Ovary (tissue), 9 donors: Measurements from ENCODE around the gene RIPK1. TPM values are rescaled to one million over a fixed set of nuclear protein-coding genes. Genes with fewer than 3 reads are reported as not detected.
"Not testable (repeated sequence)": the region's sequence is repeated elsewhere in the genome, so short reads cannot be mapped to it uniquely, and the experiment has no call there.

Experiments used
- DNase-seq, 5 donors: peaks; one replicate each; pipeline ENCODE4 v3.0.0-alpha.2; 2019 to 2020
- H3K27ac ChIP-seq, 2 donors: fragments of 200-600 bp; one replicate each; pipeline versions ENCODE4 v1.5.1 to v1.8.0; 2019 to 2022
- H3K27me3 ChIP-seq: fragments of 200-600 bp; one replicate; pipeline ENCODE4 v1.8.0; 2022
- H3K36me3 ChIP-seq: fragments of 200-600 bp; sonication (generic); one replicate; pipeline ENCODE4 v1.5.1; 2019
- H3K4me1 ChIP-seq: one replicate; pipeline ENCODE4 v1.8.1; 2013; ENCODE audit warnings: mild to moderate bottlenecking, moderate library complexity; ENCODE audit not compliant: insufficient read depth
- H3K4me3 ChIP-seq: fragments of 200-600 bp; sonication (generic); one replicate; pipeline ENCODE4 v1.5.1; 2017
- H3K9me3 ChIP-seq, 2 donors: fragments of 200-600 bp in 1 of 2; sonication (generic) in 1 of 2; one replicate each; pipeline versions ENCODE4 v1.5.1 to v1.8.1; 2013 to 2019; ENCODE audit warnings: mild to moderate bottlenecking in 1 of 2, moderate library complexity in 1 of 2
- CTCF ChIP-seq, 3 donors: fragments of 450-650 bp in 2 of 3; fragments of 200-600 bp in 1 of 3; IDR thresholded peaks; one replicate each; pipeline versions ENCODE4 v1.5.1 to v1.8.0; 2016 to 2022; ENCODE audit warnings: antibody characterized with exemption in 3 of 3, mild to moderate bottlenecking in 1 of 3
- EP300 ChIP-seq: sonication (generic); formaldehyde crosslinking; IDR thresholded peaks from one replicate; pipeline ENCODE4 v1.6.1; 2017; ENCODE audit warnings: antibody characterized with exemption
- POLR2A ChIP-seq: fragments of 450-650 bp; IDR thresholded peaks from one replicate; pipeline ENCODE4 v1.6.1; 2017; ENCODE audit warnings: antibody characterized with exemption, mild to moderate bottlenecking, moderate library complexity
- WGBS, 3 donors: extraction: QIAGEN DNeasy Blood & Tissue Kit in 1 of 3; methylation state at CpG; one replicate each; pipeline versions ENCODE4 v1.1.5 to v1.1.7; 2013 to 2017; 5-methylcytosine and 5-hydroxymethylcytosine counted together
- intact Hi-C, 4 donors: fragments of 100-400 bp; cut with DNase I; formaldehyde crosslinking; loops; one replicate each; pipeline versions ENCODE4 v1.11.0 to v1.15.1; 2022 to 2023
- polyA plus RNA-seq, 2 donors: library from polyadenylated mRNA; stranded (reverse); fragments of 200-250 nt in 1 of 2; fragments of 350-450 nt in 1 of 2; fragmentation: Illumina TruSeq in 1 of 2; extraction: RNeasy Lipid Tissue Mini Kit (QIAGEN cat#74804) in 1 of 2; gene quantifications; one replicate each; pipeline ENCODE4 v1.2.3, GENCODE V29; 2013 to 2014
- total RNA-seq, 7 donors: library from RNA; depleted of rRNA in 2 of 7; stranded (reverse); fragments of >200 nt in 2 of 7; fragmentation: NEBNext Ultra II Directional in 3 of 7; extraction: Animal tissue kit (Norgen Biotek cat#: 25700) in 3 of 7; gene quantifications; one replicate each; pipeline versions ENCODE4 v1.1.0 to v1.2.4, GENCODE V29; 2016 to 2023
- donor health status: DM: no; HTN: no; CAD: no; lungs with moderate emphysema.
- donor health status: DM: no; HTN: no; CAD: no.
- donor health status: Bipolar disorder and iron deficiency.
- donor health status: DM: yes; HTN: yes; CAD: no.
- donor health status: DM: no; HTN: no; CAD: no.
- donor health status: DM: yes; HTN: yes; CAD: no.

Gene RIPK1
- total and polyA plus RNA-seq, 9 donors = 10.4 to 29.1 (median 15.1) TPM

- Histone ChIP-seq H3K4me1 (no peaks in the 10 kb centered on the region), H3K4me3 (peak overlapping the region; percentile 23), H3K27me3 (no peaks in the 10 kb centered on the region), H3K27ac (peak overlapping the region in 1 of 2 donors; percentile 85), H3K36me3 (no peaks in the 10 kb centered on the region), H3K9me3 (no peaks in the 10 kb centered on the region)
- no peak for DNase-seq
- 24 to 76% (median 45%) methylated on average over 26 of the region's 26 CpGs for WGBS, 3 donors
- intact Hi-C loops = no loop called here
- no peak for TF ChIP-seq CTCF (IDR thresholded peaks at IDR 0.05)
- TF ChIP-seq POLR2A = no peak
- no peak for TF ChIP-seq EP300
These were observed 45.3 kb upstream of the RIPK1 start for GRCh38 chr6:3022765-3023662.

GRCh38 chr6:3023663-3024483 lies 44.4 kb upstream of the RIPK1 start:
- Histone ChIP-seq H3K36me3 (no peaks in the 10 kb centered on the region), H3K27me3 (no peaks in the 10 kb centered on the region), H3K27ac (peak overlapping the region in 1 of 2 donors; percentile 85), H3K4me3 (peak overlapping the region; percentile 23), H3K4me1 (no peaks in the 10 kb centered on the region), H3K9me3 (no peaks in the 10 kb centered on the region)
- WGBS, 3 donors = 18 to 33% (median 25%) methylated on average over 32 of the region's 32 CpGs
- intact Hi-C loops = no loop called here
- TF ChIP-seq CTCF (IDR thresholded peaks at IDR 0.05) = no peak
- TF ChIP-seq POLR2A = peak; percentile 41
- TF ChIP-seq EP300 = no peak
- peak; percentile 86 to 91 (median 88) for DNase-seq

GRCh38 chr6:3026791-3027626 lies 41.3 kb upstream of the RIPK1 start:
- Histone ChIP-seq H3K27ac (no peak overlapping the region), H3K4me1 (no peaks in the 10 kb centered on the region), H3K36me3 (no peaks in the 10 kb centered on the region), H3K4me3 (no peak overlapping the region), H3K9me3 (no peaks in the 10 kb centered on the region), H3K27me3 (no peaks in the 10 kb centered on the region)
- intact Hi-C loops = no loop called here
- TF ChIP-seq POLR2A (no peak), EP300 (no peak), CTCF (IDR thresholded peaks at IDR 0.05) (no peak)
- 92 to 94% (median 93%) methylated on average over 20 of the region's 20 CpGs for WGBS, 3 donors
- DNase-seq = no peak

- H3K27ac ChIP-seq, H3K9me3 ChIP-seq, H3K4me1 ChIP-seq, intact Hi-C loops, H3K4me3 ChIP-seq, DNase-seq, H3K36me3 ChIP-seq, H3K27me3 ChIP-seq: not testable (repeated sequence)
- 61 to 76% (median 71%) methylated on average over 5 of the region's 5 CpGs for WGBS, 3 donors
These were observed 40.1 kb upstream of the RIPK1 start for GRCh38 chr6:3028156-3028555.
